A673 (cell line): ENCODE results near the gene SIT1.

Source experiments
- EZH2 ChIP-seq: fragments of 200-600 bp; sonication (generic); IDR thresholded peaks from 2 replicates; pipeline ENCODE4 v1.6.1; 2017; ENCODE audit warnings: borderline replicate concordance, low read depth, mild to moderate bottlenecking, mixed read lengths, antibody characterized with exemption, low read length; ENCODE audit not compliant: poor library complexity, severe bottlenecking
- TF ChIP-seq, protein P1 (sequence below): fragments of 300-800, 200-600 bp; sonication (generic); conservative IDR thresholded peaks from 2 replicates; pipeline ENCODE4 v1.5.1; 2017; ENCODE audit warnings: low read depth, mild to moderate bottlenecking, antibody characterized with exemption, low read length, moderate library complexity, mixed read lengths

GRCh38 chr9:35684921-35685320, 34.2 kb upstream of the SIT1 start:
- TF ChIP-seq EZH2 = no peak
- TF ChIP-seq, protein P1, sequence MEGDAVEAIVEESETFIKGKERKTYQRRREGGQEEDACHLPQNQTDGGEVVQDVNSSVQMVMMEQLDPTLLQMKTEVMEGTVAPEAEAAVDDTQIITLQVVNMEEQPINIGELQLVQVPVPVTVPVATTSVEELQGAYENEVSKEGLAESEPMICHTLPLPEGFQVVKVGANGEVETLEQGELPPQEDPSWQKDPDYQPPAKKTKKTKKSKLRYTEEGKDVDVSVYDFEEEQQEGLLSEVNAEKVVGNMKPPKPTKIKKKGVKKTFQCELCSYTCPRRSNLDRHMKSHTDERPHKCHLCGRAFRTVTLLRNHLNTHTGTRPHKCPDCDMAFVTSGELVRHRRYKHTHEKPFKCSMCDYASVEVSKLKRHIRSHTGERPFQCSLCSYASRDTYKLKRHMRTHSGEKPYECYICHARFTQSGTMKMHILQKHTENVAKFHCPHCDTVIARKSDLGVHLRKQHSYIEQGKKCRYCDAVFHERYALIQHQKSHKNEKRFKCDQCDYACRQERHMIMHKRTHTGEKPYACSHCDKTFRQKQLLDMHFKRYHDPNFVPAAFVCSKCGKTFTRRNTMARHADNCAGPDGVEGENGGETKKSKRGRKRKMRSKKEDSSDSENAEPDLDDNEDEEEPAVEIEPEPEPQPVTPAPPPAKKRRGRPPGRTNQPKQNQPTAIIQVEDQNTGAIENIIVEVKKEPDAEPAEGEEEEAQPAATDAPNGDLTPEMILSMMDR = no peak
